GM11168 (cell line): ENCODE data around the gene PLCL2.

ENCODE experiments used
- in situ Hi-C: fragments of 300-500 bp; cut with MboI; formaldehyde crosslinking; loops from one replicate; pipeline ENCODE4 v1.12.0; 2022; ENCODE audit warnings: low sequenced_read_pairs; ENCODE audit not compliant: unreplicated experiment

PLCL2 gene

GRCh38 chr3:17059989-17060550 is 175.3 kb downstream of the PLCL2 start:
- in situ Hi-C loops, result no loop called here

GRCh38 chr3:17061005-17061404 is 176.2 kb downstream of the PLCL2 start:
- in situ Hi-C loops, result no loop called here

- in situ Hi-C loops, result no loop called here
These were observed 178.0 kb downstream of the PLCL2 start for GRCh38 chr3:17062736-17063135.

GRCh38 chr3:17063596-17063995 is 178.8 kb downstream of the PLCL2 start:
- in situ Hi-C loops, result no loop called here

- in situ Hi-C loops, result no loop called here
These were observed 180.6 kb downstream of the PLCL2 start for GRCh38 chr3:17065315-17065714.

GRCh38 chr3:17065881-17066280 is 181.1 kb downstream of the PLCL2 start:
- in situ Hi-C loops, result no loop called here

- in situ Hi-C loops, result no loop called here
These were observed 185.0 kb downstream of the PLCL2 start for GRCh38 chr3:17069754-17070153.

- in situ Hi-C loops, result no loop called here
These were observed 185.6 kb downstream of the PLCL2 start for GRCh38 chr3:17070161-17070959.

GRCh38 chr3:17074559-17074958 is 189.8 kb downstream of the PLCL2 start:
- in situ Hi-C loops, result no loop called here

- in situ Hi-C loops, result no loop called here
These were observed 190.6 kb downstream of the PLCL2 start for GRCh38 chr3:17075358-17075757.

GRCh38 chr3:17075907-17076306 is 191.2 kb downstream of the PLCL2 start:
- in situ Hi-C loops, result no loop called here

- in situ Hi-C loops, result no loop called here
These were observed 192.3 kb downstream of the PLCL2 start for GRCh38 chr3:17076940-17077605.

GRCh38 chr3:17077606-17078005 is 192.9 kb downstream of the PLCL2 start:
- in situ Hi-C loops, result no loop called here

- in situ Hi-C loops, result no loop called here
These were observed 194.2 kb downstream of the PLCL2 start for GRCh38 chr3:17078926-17079465.

- in situ Hi-C loops, result no loop called here
These were observed 195.2 kb downstream of the PLCL2 start for GRCh38 chr3:17079933-17080332.

GRCh38 chr3:17081520-17081919 is 196.8 kb downstream of the PLCL2 start:
- in situ Hi-C loops, result no loop called here

- in situ Hi-C loops, result no loop called here
These were observed 202.8 kb downstream of the PLCL2 start for GRCh38 chr3:17087509-17087908.

- in situ Hi-C loops, result no loop called here
These were observed 203.3 kb downstream of the PLCL2 start for GRCh38 chr3:17088017-17088416.

GRCh38 chr3:17088602-17089313 is 204.0 kb downstream of the PLCL2 start:
- in situ Hi-C loops, result no loop called here

- in situ Hi-C loops, result no loop called here
These were observed 204.6 kb downstream of the PLCL2 start for GRCh38 chr3:17089314-17089700.
